Colonic mucosa (tissue), 4 donors: ENCODE measurements around the gene RABIF. TPM values are rescaled to one million over a fixed set of nuclear protein-coding genes. Genes with fewer than 3 reads are reported as not detected.
"Not testable (repeated sequence)": the region's sequence is repeated elsewhere in the genome, so short reads cannot be mapped to it uniquely, and the experiment has no call there.

Experiments used
- DNase-seq: peaks from one replicate; pipeline ENCODE4 v3.0.0-alpha.2; 2020
- H3K27ac ChIP-seq: fragments of 200-600 bp; one replicate; pipeline ENCODE4 v1.8.0; 2021
- H3K27me3 ChIP-seq: fragments of 200-600 bp; one replicate; pipeline ENCODE4 v1.8.0; 2021
- H3K36me3 ChIP-seq: fragments of 200-600 bp; one replicate; pipeline ENCODE4 v1.8.0; 2021
- H3K4me1 ChIP-seq: fragments of 200-600 bp; one replicate; pipeline ENCODE4 v1.8.0; 2021; ENCODE audit warnings: mild to moderate bottlenecking
- H3K4me3 ChIP-seq: fragments of 200-600 bp; one replicate; pipeline ENCODE4 v1.8.0; 2021
- H3K9ac ChIP-seq, 2 donors: one replicate each; pipeline ENCODE4 v1.7.0; 2013; ENCODE audit warnings: control low read depth in 2 of 2, low read depth in 2 of 2, low read length in 2 of 2
- H3K9me3 ChIP-seq: fragments of 200-600 bp; one replicate; pipeline ENCODE4 v1.8.0; 2021
- CTCF ChIP-seq: fragments of 200-600 bp; IDR thresholded peaks from one replicate; pipeline ENCODE4 v1.8.0; 2022; ENCODE audit warnings: antibody characterized with exemption, mild to moderate bottlenecking
- intact Hi-C: fragments of 100-400 bp; cut with DNase I; formaldehyde crosslinking; loops from one replicate; pipeline ENCODE4 v1.14.1; 2022
- total RNA-seq, 2 donors: library from RNA; stranded (reverse); fragmentation: NEBNext Ultra II Directional in 1 of 2; extraction: Animal tissue kit (Norgen Biotek cat#: 25700) in 1 of 2; gene quantifications; one replicate each; pipeline ENCODE4 v1.2.1, GENCODE V29; 2021
- donor health status: healthy.
- donor health status: DM: no; HTN: no; CAD: no.
- donor health status: DM: no; HTN: no; CAD: no.

Gene RABIF
- total RNA-seq, 2 donors from 2014 or later: 11.9 to 12.0 TPM

DNA sequence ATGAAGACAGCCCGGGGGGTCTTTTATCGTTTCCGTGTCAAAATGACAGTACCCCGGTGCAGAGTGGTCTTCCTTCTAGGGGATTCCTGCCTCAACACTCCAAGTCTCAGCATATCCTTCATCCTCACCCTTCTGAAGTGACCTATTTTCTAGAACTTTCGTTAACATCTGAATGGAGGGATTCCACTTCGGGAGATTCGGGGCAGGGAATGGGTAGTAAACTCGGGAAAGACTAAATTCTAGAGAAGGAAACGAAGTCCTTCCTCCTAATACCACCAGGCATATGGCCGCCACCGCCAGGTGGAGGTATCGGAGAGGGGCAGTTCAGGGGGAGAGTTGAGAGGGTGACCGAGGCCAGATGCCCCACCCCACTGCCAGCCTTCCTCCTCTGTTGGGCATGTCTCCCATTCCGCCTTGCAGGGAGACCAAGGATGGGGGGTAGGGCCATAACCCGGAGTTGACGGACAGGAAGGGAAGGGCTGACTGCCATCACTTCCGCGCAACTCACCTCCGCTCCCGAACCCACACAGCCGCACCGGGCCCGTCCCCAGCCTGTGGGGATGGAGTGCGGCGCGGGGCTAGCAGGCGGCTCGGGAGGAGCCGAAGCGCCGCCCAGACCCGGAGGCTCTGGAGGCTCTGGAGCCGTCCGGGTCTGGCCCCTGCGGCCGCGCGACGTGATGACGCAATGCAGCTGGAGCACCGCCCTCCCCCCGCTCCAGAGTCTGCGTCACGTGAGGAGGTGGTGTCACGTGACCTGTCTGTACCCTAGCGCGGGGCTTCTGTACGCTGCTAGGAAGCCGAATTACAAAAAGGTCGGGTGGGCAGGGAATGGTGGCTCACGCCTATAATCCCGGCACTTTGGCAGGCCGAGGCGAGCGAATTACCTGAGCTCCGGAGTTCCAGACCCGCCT, 37.9 kb upstream of the RABIF start, which contains the start of gene KLHL12:
TSS of gene KLHL12 (minus strand) at position 654 of the 911 bp plus-strand sequence. CDS start 2,072 bp downstream, outside the sequence.
- TF ChIP-seq CTCF: peak; percentile 50
- no peaks in the 10 kb centered on the region for H3K36me3 ChIP-seq
- peak; percentile 98 for DNase-seq
- no peaks in the 10 kb centered on the region for H3K9me3 ChIP-seq
- intact Hi-C loops: loop anchor here (5.0 kb wide), 1 partner anchor 70 kb away; no protein-coding TSS in a partner anchor
- peak within 1 kb of the TSS; percentile 79 to 90 for H3K9ac ChIP-seq
- H3K4me1 ChIP-seq: no peaks in the 10 kb centered on the region
- no peaks in the 10 kb centered on the region for H3K27me3 ChIP-seq
- peak within 1 kb of the TSS; percentile 83 for H3K4me3 ChIP-seq
- H3K27ac ChIP-seq: peak within 1 kb of the TSS; percentile 96

DNA sequence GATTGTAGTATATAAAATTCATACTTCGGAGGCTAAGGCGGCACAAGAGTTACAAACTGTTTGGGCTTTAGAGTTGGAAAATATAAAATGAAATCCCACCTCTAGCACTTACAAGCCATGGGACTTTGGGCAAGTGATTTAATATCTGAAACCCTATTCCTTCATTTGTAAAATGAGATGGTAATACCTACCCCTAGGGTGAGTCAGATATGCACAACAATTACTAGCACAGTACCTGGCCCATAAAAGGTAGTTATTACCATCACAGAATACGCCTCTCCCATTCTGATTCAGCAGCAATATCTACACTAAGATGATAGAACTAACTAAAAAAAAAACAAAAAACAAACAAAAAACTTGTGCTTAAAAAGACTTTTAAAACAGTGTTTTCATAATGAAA, 34.6 kb upstream of the RABIF start:
- H3K9me3 ChIP-seq: no peaks in the 10 kb centered on the region
- DNase-seq: no peak
- H3K4me1 ChIP-seq: no peaks in the 10 kb centered on the region
- no peaks in the 10 kb centered on the region for H3K27me3 ChIP-seq
- H3K27ac ChIP-seq: no peak overlapping the region
- intact Hi-C loops: no loop called here
- H3K4me3 ChIP-seq: no peak overlapping the region
- no peak overlapping the region for H3K9ac ChIP-seq
- no peaks in the 10 kb centered on the region for H3K36me3 ChIP-seq
- TF ChIP-seq CTCF: no peak

GRCh38 chr1:202919615-202920014, 30.7 kb upstream of the RABIF start:
- Histone ChIP-seq H3K27ac (no peak overlapping the region), H3K27me3 (no peaks in the 10 kb centered on the region), H3K9me3 (no peaks in the 10 kb centered on the region), H3K9ac (no peak overlapping the region), H3K36me3 (peaks cover 4% of the 10 kb centered on the region), H3K4me1 (no peaks in the 10 kb centered on the region), H3K4me3 (no peak overlapping the region)
- TF ChIP-seq CTCF: no peak
- intact Hi-C loops: no loop called here
- DNase-seq: no peak

DNA sequence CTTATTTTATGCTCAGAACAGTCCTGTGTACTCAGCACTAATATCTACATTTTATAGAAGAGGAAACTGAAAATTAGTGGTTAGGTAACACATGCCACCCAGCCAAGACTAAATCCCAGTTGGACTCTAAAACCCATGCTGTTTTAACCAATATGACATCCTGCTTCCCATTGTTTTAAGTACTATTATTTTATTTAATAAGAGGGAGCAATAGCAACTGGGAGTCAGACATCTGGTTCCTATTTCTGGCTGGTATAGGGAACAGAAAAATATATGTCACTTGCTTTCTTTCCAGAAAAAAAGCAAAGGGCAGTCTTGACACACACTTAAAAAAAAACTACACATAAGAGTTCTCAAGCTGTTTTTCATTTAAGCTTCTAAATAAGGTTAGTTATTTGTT, 26.2 kb upstream of the RABIF start:
- Histone ChIP-seq H3K36me3 (peaks cover 4% of the 10 kb centered on the region), H3K9me3 (no peaks in the 10 kb centered on the region)
- no peak for DNase-seq

GRCh38 chr1:202912476-202912875, 23.5 kb upstream of the RABIF start:
- intact Hi-C loops, DNase-seq, H3K36me3 ChIP-seq, H3K27ac ChIP-seq, H3K27me3 ChIP-seq, H3K4me3 ChIP-seq, H3K9me3 ChIP-seq, H3K9ac ChIP-seq, H3K4me1 ChIP-seq: not testable (repeated sequence)

More for the DNA sequence above, 26.2 kb upstream of the RABIF start:
- TF ChIP-seq CTCF: no peak
- no peak overlapping the region for H3K4me3 ChIP-seq
- no peak overlapping the region for H3K9ac ChIP-seq
- intact Hi-C loops: no loop called here
- no peaks in the 10 kb centered on the region for H3K27me3 ChIP-seq
- no peak overlapping the region for H3K27ac ChIP-seq
- H3K4me1 ChIP-seq: no peaks in the 10 kb centered on the region

DNA sequence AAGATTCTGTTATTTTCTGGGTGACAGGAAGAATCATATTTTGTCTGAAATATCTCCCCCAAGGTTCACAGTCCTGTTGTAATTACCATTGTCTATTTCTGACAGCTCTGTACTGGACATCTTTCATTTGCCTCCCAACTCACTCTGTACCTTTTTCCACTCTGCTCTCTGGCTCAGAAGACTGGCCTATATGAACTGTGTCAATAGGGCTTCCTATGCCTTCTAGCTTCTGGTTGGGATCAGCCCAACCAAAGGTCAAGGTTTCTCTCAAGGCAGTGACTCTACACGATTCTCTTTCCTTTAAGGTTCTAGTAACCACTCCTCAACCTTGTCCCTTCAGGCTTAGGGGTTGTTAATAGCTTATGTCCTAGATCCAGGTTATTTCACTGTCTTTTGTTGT, 20.5 kb upstream of the RABIF start:
- no peak overlapping the region for H3K4me3 ChIP-seq
- no peak for DNase-seq
- no peaks in the 10 kb centered on the region for H3K9me3 ChIP-seq
- intact Hi-C loops: no loop called here
- no peak for TF ChIP-seq CTCF
- H3K27me3 ChIP-seq: no peaks in the 10 kb centered on the region
- no peak overlapping the region for H3K27ac ChIP-seq
- no peaks in the 10 kb centered on the region for H3K36me3 ChIP-seq
- no peak overlapping the region for H3K9ac ChIP-seq
- H3K4me1 ChIP-seq: no peaks in the 10 kb centered on the region
